ENCODE results near the gene MECP2. TPM values are rescaled to one million over a fixed set of nuclear protein-coding genes. Genes with fewer than 3 reads are reported as not detected.

The MECP2 gene
- total RNA-seq, 1 donor from 2014 or later: 26.7 TPM

DNA sequence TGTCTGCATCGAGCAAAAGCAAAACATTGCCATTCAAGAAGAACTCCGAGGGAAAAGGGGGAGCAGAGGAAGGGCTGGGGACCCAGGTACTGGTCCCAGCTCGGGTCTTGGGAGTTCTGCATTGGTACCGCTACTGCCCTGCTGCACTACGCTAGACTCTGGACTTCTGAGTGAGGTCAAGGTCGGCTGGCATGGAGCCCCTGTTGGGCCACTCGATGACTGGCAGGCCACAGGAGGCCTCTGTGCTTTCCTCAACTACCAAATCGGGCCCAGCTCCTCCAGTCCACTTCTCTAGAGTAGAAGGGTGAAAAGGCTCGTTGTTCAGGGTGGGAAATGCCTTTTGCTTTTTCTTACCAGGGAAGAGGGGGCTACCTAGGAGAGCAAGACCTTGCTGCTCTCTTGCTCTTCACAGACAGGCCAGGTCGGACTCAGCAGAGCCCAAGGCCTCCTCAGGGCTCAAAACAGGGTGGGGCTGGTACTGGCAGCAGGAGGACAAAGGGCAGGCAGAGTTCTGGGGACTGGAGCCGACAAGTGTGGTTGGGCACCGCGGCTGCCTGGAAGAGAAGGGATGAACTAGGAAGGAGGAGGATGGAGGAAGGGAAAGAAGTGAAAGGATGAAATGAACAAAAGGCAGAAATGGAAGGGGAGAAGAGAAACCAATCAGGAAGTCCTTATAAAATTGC lies 68.9 kb downstream of the MECP2 start:
- peaks cover 16% of the 10 kb centered on the region for H3K36me3 Mint-ChIP-seq
- H3K4me1 Mint-ChIP-seq: peaks cover 4% of the 10 kb centered on the region
- H3K9me3 Mint-ChIP-seq: peaks cover 20% of the 10 kb centered on the region
- H3K4me2 ChIP-seq: no peak overlapping the region
- H3K27ac ChIP-seq: no peak overlapping the region
- H3K4me3 ChIP-seq: no peak overlapping the region
- DNase-seq (ENCODE audit: low spot score): no peak
- H3K4me1 ChIP-seq: no peaks in the 10 kb centered on the region
- H3F3A ChIP-seq (ENCODE audit: low read depth): no peaks in the 10 kb centered on the region
- no peaks in the 10 kb centered on the region for H3K27me3 ChIP-seq
- H4K20me1 ChIP-seq (ENCODE audit: low read depth): peaks cover 16% of the 10 kb centered on the region
- no peaks in the 10 kb centered on the region for H3K36me3 ChIP-seq
- H3K9ac ChIP-seq: no peak overlapping the region
- no peak overlapping the region for H3K27ac Mint-ChIP-seq
- no peak overlapping the region for H2AFZ ChIP-seq (replicated peaks)
- TF ChIP-seq EZH2phosphoT487 (IDR thresholded peaks at IDR 0.05): no peak
- TF ChIP-seq, protein P1, sequence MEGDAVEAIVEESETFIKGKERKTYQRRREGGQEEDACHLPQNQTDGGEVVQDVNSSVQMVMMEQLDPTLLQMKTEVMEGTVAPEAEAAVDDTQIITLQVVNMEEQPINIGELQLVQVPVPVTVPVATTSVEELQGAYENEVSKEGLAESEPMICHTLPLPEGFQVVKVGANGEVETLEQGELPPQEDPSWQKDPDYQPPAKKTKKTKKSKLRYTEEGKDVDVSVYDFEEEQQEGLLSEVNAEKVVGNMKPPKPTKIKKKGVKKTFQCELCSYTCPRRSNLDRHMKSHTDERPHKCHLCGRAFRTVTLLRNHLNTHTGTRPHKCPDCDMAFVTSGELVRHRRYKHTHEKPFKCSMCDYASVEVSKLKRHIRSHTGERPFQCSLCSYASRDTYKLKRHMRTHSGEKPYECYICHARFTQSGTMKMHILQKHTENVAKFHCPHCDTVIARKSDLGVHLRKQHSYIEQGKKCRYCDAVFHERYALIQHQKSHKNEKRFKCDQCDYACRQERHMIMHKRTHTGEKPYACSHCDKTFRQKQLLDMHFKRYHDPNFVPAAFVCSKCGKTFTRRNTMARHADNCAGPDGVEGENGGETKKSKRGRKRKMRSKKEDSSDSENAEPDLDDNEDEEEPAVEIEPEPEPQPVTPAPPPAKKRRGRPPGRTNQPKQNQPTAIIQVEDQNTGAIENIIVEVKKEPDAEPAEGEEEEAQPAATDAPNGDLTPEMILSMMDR (IDR thresholded peaks at IDR 0.05): no peak
- no peak for TF ChIP-seq EZH2 (IDR thresholded peaks at IDR 0.05)
- H3K79me2 ChIP-seq (ENCODE audit: low read depth): no peaks in the 10 kb centered on the region
- no peaks in the 10 kb centered on the region for H3K9me3 ChIP-seq (ENCODE audit: low read depth)
- peaks cover 6% of the 10 kb centered on the region for H3K27me3 Mint-ChIP-seq (ENCODE audit: insufficient read depth, low read depth)
- H3K4me3 Mint-ChIP-seq: no peak overlapping the region

DNA sequence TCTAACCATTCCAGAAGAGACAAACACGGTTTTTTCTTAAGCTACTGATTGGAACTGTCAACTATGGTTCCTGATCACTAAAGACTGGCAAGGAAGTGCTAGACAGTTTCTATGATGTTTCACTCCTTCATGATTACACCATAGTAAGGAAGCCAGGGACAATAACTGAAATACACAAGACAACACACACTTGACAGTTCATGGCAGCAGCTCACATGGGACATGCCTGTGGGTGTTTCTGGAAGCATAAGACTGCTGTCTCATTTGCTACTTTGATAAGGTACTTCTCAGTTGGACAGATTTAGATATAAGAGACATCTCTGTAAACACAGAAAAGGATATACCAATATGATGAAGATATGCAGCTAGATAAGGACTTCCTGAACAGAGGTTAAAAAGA lies 69.5 kb downstream of the MECP2 start:
- no peak overlapping the region for H3K27ac Mint-ChIP-seq
- peaks cover 14% of the 10 kb centered on the region for H3K9me3 Mint-ChIP-seq
- H3K36me3 Mint-ChIP-seq: peaks cover 15% of the 10 kb centered on the region
- Histone ChIP-seq H3K9me3 (ENCODE audit: low read depth) (no peaks in the 10 kb centered on the region), H3K4me1 (no peaks in the 10 kb centered on the region), H3K4me3 (no peak overlapping the region), H3F3A (ENCODE audit: low read depth) (no peaks in the 10 kb centered on the region), H3K4me2 (no peak overlapping the region), H3K27ac (no peak overlapping the region), H3K27me3 (no peaks in the 10 kb centered on the region), H4K20me1 (ENCODE audit: low read depth) (peaks cover 9% of the 10 kb centered on the region), H3K9ac (no peak overlapping the region), H3K36me3 (no peaks in the 10 kb centered on the region), H2AFZ (replicated peaks) (no peak overlapping the region), H3K79me2 (ENCODE audit: low read depth) (no peaks in the 10 kb centered on the region)
- DNase-seq (ENCODE audit: low spot score): no peak
- H3K27me3 Mint-ChIP-seq (ENCODE audit: insufficient read depth, low read depth): peaks cover 2% of the 10 kb centered on the region
- no peak overlapping the region for H3K4me3 Mint-ChIP-seq
- TF ChIP-seq, protein P1 (IDR thresholded peaks at IDR 0.05): no peak
- TF ChIP-seq EZH2 (IDR thresholded peaks at IDR 0.05) (no peak), EZH2phosphoT487 (IDR thresholded peaks at IDR 0.05) (no peak)
- peaks cover 6% of the 10 kb centered on the region for H3K4me1 Mint-ChIP-seq

DNA sequence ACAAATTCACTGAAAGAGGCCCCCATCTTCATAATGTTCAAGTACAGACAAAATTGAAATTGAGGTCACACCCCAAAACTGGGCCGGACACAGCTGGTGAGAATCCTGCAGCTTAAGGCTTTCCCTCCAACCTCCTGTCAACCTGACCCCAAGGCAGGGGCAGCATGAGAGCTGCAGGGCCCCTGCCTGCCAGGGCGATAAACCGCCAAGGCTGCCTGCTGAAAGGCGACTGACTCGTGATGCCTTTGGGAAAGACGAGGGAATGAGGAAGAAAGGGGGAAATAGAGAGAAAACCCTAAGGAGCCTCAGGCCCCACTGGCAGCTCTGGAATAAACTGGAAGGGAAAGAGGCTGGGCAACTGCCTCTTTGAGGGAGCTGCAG lies 70.5 kb downstream of the MECP2 start:
- H3K27ac ChIP-seq: no peak overlapping the region
- no peak overlapping the region for H2AFZ ChIP-seq (replicated peaks)
- DNase-seq (ENCODE audit: low spot score): no peak
- peaks cover 12% of the 10 kb centered on the region for H3K9me3 Mint-ChIP-seq
- TF ChIP-seq EZH2 (IDR thresholded peaks at IDR 0.05): no peak
- TF ChIP-seq, protein P1 (IDR thresholded peaks at IDR 0.05): no peak
- TF ChIP-seq EZH2phosphoT487 (IDR thresholded peaks at IDR 0.05): no peak
- peaks cover 2% of the 10 kb centered on the region for H4K20me1 ChIP-seq (ENCODE audit: low read depth)
- H3F3A ChIP-seq (ENCODE audit: low read depth): no peaks in the 10 kb centered on the region
- peaks cover 10% of the 10 kb centered on the region for H3K4me1 Mint-ChIP-seq
- H3K4me3 Mint-ChIP-seq: no peak overlapping the region
- H3K4me2 ChIP-seq: no peak overlapping the region
- no peaks in the 10 kb centered on the region for H3K9me3 ChIP-seq (ENCODE audit: low read depth)
- H3K36me3 Mint-ChIP-seq: peaks cover 14% of the 10 kb centered on the region
- H3K36me3 ChIP-seq: no peaks in the 10 kb centered on the region
- H3K79me2 ChIP-seq (ENCODE audit: low read depth): no peaks in the 10 kb centered on the region
- no peaks in the 10 kb centered on the region for H3K4me1 ChIP-seq
- H3K27me3 ChIP-seq: no peaks in the 10 kb centered on the region
- H3K27me3 Mint-ChIP-seq (ENCODE audit: insufficient read depth, low read depth): peaks cover 2% of the 10 kb centered on the region
- no peak overlapping the region for H3K9ac ChIP-seq
- no peak overlapping the region for H3K4me3 ChIP-seq
- H3K27ac Mint-ChIP-seq: no peak overlapping the region

All from neural progenitor cell (in vitro differentiated cells).